Bronchial epithelial cell (primary cell): ENCODE measurements around the gene OR4B1. TPM values are rescaled to one million over a fixed set of nuclear protein-coding genes. Genes with fewer than 3 reads are reported as not detected.

Source experiments
- total RNA-seq: library from RNA; depleted of rRNA; stranded (reverse); fragments of >200 nt; gene quantifications from 2 replicates; pipeline ENCODE4 v1.2.1, GENCODE V29; 2014

The OR4B1 gene
- total RNA-seq, 1 donor from 2014 or later, result not detected

Other genes with a start within 250 kb of the OR4B1 start
- gene PTPRJ, start 236.3 kb upstream of the OR4B1 start, total RNA-seq, result 1.6 and 2.2 TPM in 2 replicates
- gene OR4X2, start 28.3 kb downstream of the OR4B1 start, total RNA-seq, result not detected in 2 replicates
- not detected in 2 replicates for gene OR4X1, start 47.1 kb downstream of the OR4B1 start, total RNA-seq
- gene OR4S1, start 89.4 kb downstream of the OR4B1 start, total RNA-seq, result not detected in 2 replicates
- gene OR4C3, start 108.1 kb downstream of the OR4B1 start, total RNA-seq, result not detected in 2 replicates
- not detected in 2 replicates for gene OR4C5, start 149.7 kb downstream of the OR4B1 start, total RNA-seq